ENCODE data around the gene AKR1B1. TPM values are rescaled to one million over a fixed set of nuclear protein-coding genes. Genes with fewer than 3 reads are reported as not detected.

The AKR1B1 gene
- total RNA-seq, 1 donor from 2014 or later: 134 TPM

DNA sequence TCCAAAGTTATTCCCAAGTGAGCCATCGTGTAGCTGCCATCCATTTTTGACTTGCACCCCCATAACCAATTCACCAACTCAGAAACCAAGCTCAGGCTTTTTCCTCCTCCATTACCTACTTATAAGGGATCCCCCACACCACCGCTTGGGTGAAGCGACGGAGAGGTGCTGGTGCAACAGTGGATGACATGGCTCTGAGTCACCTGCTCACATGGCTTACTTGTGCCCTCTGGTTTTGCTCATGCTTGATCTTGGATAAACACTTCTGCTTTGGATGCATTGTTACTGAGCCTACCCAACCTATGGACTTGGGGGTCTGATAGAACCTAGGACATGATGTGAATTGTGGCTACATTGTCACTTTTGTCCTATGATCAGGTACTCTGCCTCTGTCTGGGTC lies 12.0 kb upstream of the AKR1B1 start:
- DNase-seq (ENCODE audit: low read depth): peak; percentile 86
- H3K4me3 ChIP-seq (ENCODE audit: low read depth, low read length): no peak overlapping the region
- TF ChIP-seq, protein P1, sequence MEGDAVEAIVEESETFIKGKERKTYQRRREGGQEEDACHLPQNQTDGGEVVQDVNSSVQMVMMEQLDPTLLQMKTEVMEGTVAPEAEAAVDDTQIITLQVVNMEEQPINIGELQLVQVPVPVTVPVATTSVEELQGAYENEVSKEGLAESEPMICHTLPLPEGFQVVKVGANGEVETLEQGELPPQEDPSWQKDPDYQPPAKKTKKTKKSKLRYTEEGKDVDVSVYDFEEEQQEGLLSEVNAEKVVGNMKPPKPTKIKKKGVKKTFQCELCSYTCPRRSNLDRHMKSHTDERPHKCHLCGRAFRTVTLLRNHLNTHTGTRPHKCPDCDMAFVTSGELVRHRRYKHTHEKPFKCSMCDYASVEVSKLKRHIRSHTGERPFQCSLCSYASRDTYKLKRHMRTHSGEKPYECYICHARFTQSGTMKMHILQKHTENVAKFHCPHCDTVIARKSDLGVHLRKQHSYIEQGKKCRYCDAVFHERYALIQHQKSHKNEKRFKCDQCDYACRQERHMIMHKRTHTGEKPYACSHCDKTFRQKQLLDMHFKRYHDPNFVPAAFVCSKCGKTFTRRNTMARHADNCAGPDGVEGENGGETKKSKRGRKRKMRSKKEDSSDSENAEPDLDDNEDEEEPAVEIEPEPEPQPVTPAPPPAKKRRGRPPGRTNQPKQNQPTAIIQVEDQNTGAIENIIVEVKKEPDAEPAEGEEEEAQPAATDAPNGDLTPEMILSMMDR (conservative IDR thresholded peaks at IDR 0.05; ENCODE audit: low read depth, low read length): no peak

DNA sequence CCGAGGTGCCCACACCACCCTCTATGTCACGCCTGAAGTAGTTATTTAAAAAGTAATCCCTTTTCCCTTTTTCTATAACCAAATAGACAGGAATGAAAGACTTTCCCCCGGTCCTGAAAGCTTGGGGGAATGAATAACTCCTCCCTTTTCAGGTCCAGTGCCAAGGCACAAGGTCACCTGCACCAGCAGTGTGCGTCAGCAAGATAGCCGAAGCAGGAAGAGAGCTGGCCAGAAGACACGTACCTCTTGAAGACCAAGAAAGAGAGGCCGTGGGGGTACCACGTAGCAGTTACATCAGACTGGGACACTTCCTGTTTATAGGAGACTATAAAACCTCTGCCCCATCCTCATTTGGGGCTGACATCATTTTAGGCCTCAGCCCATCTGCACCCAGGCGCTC lies 10.7 kb upstream of the AKR1B1 start:
- TF ChIP-seq, protein P1 (conservative IDR thresholded peaks at IDR 0.05; ENCODE audit: low read depth, low read length): no peak
- H3K4me3 ChIP-seq (ENCODE audit: low read depth, low read length): no peak overlapping the region
- no peak for DNase-seq (ENCODE audit: low read depth)

DNA sequence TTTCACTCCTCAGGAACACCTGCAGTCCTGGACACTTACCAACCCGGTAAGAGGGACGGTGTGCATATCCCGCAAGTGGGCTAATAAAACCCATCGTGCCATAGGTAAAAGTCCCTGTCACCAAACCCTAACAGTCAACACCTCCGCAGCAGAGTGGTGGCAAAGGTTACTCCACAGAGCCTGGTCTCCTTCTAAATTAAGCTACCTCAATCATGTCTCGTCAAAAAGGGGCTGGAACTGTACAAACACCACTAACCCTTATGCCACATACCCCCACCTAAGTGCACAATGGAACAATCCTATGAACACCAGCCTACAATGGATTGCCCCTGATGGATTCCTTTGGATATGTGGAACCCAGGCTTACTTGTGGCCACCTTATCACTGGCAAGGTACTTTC lies 9.6 kb upstream of the AKR1B1 start:
- TF ChIP-seq, protein P1 (conservative IDR thresholded peaks at IDR 0.05; ENCODE audit: low read depth, low read length): no peak
- DNase-seq (ENCODE audit: low read depth): no peak
- H3K4me3 ChIP-seq (ENCODE audit: low read depth, low read length): no peak overlapping the region

DNA sequence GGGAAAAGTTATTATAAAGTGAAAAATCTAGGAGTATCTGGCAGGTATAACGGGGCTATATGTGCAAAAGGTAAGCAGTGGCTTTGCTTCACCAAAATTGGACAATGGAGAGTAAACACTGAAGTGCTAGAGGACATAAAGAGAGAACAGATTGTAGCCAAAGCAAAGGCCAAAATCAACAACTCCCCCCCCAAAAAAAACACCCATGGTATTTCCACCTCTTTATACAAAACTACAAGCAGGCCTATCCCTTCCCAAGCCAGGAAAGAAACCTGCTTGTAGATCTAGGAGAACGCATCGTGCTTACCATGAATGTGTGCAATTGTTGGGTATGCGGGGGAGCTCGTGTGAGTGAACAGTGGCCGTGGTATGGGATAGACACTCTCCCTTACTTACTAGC lies 9.2 kb upstream of the AKR1B1 start:
- TF ChIP-seq, protein P1 (conservative IDR thresholded peaks at IDR 0.05; ENCODE audit: low read depth, low read length): no peak
- no peak for DNase-seq (ENCODE audit: low read depth)
- H3K4me3 ChIP-seq (ENCODE audit: low read depth, low read length): no peak overlapping the region

DNA sequence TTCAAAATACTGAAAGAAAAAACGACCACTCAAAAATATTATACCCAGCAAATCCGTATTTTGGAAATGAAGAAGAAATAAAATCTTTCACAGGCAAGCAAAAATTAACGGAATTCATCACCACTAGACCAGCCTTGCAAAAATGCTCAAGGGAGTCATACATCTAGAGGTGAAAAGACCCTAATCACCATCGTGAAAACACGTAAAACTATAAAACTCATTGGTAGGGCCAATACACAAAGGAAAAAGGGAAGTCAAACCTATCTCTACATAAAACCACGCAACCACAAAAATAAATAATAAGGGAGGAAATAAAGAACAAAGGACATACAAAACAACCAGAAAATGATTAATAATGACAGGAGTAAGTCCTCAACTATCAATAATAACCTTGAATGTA lies 6.6 kb upstream of the AKR1B1 start:
- no peak for DNase-seq (ENCODE audit: low read depth)
- H3K4me3 ChIP-seq (ENCODE audit: low read depth, low read length): no peak overlapping the region
- TF ChIP-seq, protein P1 (conservative IDR thresholded peaks at IDR 0.05; ENCODE audit: low read depth, low read length): no peak

DNA sequence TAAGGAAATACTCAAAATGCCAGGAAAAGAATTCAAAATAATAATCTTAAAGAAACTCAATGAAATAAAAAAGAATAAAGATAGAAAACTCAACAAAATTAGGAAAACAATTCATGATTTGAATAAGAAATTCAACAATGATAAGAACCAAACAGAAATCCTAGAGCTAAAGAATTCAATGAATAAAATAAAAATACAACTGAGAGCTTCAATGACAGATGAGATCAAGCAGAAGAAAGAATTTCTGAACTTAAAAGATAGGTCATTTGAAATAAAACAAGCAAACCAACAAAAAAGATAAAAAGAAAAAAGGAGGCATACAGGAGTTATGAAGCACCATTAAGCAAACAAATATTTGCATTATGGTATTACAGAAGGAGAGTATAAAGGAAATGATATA lies 5.6 kb upstream of the AKR1B1 start:
- no peak overlapping the region for H3K4me3 ChIP-seq (ENCODE audit: low read depth, low read length)
- DNase-seq (ENCODE audit: low read depth): no peak
- TF ChIP-seq, protein P1 (conservative IDR thresholded peaks at IDR 0.05; ENCODE audit: low read depth, low read length): no peak

DNA sequence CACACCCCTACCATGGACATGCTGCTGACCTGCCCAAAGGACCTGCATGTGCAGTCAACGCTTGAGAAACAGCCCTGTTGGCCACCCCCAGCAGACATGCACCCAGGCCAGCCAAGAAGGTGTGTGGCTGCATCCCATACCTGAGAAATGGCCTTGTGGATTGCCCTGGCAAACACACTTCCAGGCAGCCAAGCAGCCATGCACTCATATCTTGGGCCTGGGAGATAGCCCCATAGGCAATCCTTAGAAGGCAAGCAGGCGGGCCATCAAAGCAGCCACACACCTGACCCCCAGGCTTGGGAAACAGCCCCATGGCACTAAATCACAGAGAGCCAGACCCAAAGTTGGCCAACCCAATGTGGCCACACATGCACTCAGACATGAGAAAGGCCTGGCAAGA lies 4.9 kb upstream of the AKR1B1 start:
- H3K4me3 ChIP-seq (ENCODE audit: low read depth, low read length): no peak overlapping the region
- TF ChIP-seq, protein P1 (conservative IDR thresholded peaks at IDR 0.05; ENCODE audit: low read depth, low read length): no peak
- DNase-seq (ENCODE audit: low read depth): no peak

All from epithelial cell of proximal tubule (primary cell).